Gastrocnemius medialis (tissue), 4 donors: ENCODE measurements around the gene ZNF652. TPM values are rescaled to one million over a fixed set of nuclear protein-coding genes. Genes with fewer than 3 reads are reported as not detected.

Source experiments
- ATAC-seq, 2 donors: fragments of 150-250 bp; one replicate each; pipeline ENCODE4 v1.9.1; 2016
- DNase-seq, 2 donors: peaks; one replicate each; pipeline ENCODE4 v3.0.0-alpha.2; 2019
- H3K27ac ChIP-seq, 4 donors: fragments of 200-600 bp; sonication (generic); 1 replicate in 1 of 4; 2 replicates in 3 of 4; pipeline ENCODE4 v1.5.1; 2016 to 2018; ENCODE audit warnings: mild to moderate bottlenecking in 2 of 4, moderate library complexity in 1 of 4
- H3K27me3 ChIP-seq, 3 donors: fragments of 200-600 bp; sonication (generic) in 2 of 3; 1 replicate in 1 of 3; 2 replicates in 2 of 3; pipeline versions ENCODE4 v1.5.1 to v1.6.0; 2016 to 2019; ENCODE audit warnings: mild to moderate bottlenecking in 1 of 3, moderate library complexity in 1 of 3
- H3K36me3 ChIP-seq, 2 donors: fragments of 200-600 bp; sonication (generic) in 1 of 2; one replicate each; pipeline ENCODE4 v1.5.1; 2017 to 2018
- H3K4me1 ChIP-seq, 2 donors: fragments of 200-600 bp; sonication (generic) in 1 of 2; one replicate each; pipeline ENCODE4 v1.5.1; 2016 to 2017; ENCODE audit warnings: mild to moderate bottlenecking in 2 of 2
- H3K4me3 ChIP-seq, 4 donors: fragments of 200-600 bp; sonication (generic) in 3 of 4; 1 replicate in 1 of 4; 2 replicates in 3 of 4; pipeline ENCODE4 v1.5.1; 2016 to 2019; ENCODE audit warnings: mild to moderate bottlenecking in 2 of 4
- H3K9me3 ChIP-seq, 3 donors: fragments of 200-600 bp; sonication (generic) in 2 of 3; 1 replicate in 1 of 3; 2 replicates in 2 of 3; pipeline ENCODE4 v1.5.1; 2016 to 2019
- CTCF ChIP-seq, 5 experiments: fragments of 450-650 bp in 3 of 5; fragments of 200-600 bp in 2 of 5; sonication (generic) in 2 of 5; IDR thresholded peaks in 4 of 5; conservative IDR thresholded peaks in 1 of 5; 1 replicate in 4 of 5; 2 replicates in 1 of 5; pipeline ENCODE4 v1.5.1; 2016 to 2019; ENCODE audit warnings: antibody characterized with exemption in 5 of 5, mild to moderate bottlenecking in 3 of 5, moderate library complexity in 3 of 5
- POLR2A ChIP-seq, 2 donors: fragments of 450-650 bp; IDR thresholded peaks; one replicate each; pipeline ENCODE4 v1.6.1; 2017; ENCODE audit warnings: antibody characterized with exemption in 2 of 2, mild to moderate bottlenecking in 2 of 2, moderate library complexity in 2 of 2
- in situ Hi-C, 4 donors: fragments of 200-750 bp; cut with MboI; loops; one replicate each; pipeline versions ENCODE4 v1.15.0 to v1.8.0; 2017; ENCODE audit warnings: low sequenced_read_pairs in 4 of 4
- intact Hi-C: fragments of 100-400 bp; cut with DNase I; formaldehyde crosslinking; loops from one replicate; pipeline ENCODE4 v1.15.1; 2023; ENCODE audit warnings: low total_unique reads
- microRNA-seq, 2 donors: library from miRNA; unstranded; fragments of <30 nt; microRNA quantifications; one replicate each; pipeline ENCODE4, GENCODE V29; 2016; ENCODE audit warnings: borderline replicate concordance in 2 of 2
- total RNA-seq, 4 donors: library from RNA; depleted of rRNA; stranded (reverse); fragments of >200 nt; gene quantifications; one replicate each; pipeline versions ENCODE4 v1.1.0 to v1.2.3, GENCODE V29; 2016

ZNF652 gene
- total RNA-seq, 4 donors from 2014 or later, result 32.8 to 49.6 (median 41.1) TPM

DNA sequence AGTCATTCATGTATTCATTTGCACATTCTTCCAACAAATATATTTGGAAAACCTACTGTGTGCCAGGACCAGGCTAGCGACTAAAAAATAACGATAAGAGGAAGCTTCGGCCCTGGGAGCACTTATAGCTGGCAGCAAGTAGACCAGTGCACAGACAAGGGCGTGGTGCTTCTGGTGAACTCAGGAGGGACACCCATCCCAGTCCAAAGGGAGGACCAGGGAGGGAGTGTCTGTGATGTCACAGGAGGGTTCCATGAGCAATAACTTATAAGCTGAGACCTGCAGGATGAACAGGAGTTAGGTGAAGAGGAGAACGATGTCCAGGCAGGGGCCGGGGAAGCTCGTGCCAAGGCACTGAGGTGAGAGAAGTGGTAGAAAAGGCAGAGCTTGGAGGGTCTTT, 114.1 kb downstream of the ZNF652 start:
- TF ChIP-seq CTCF (IDR thresholded peaks at IDR 0.05 in 4 of 5, conservative IDR thresholded peaks at IDR 0.05 in 1 of 5), result no peak
- TF ChIP-seq POLR2A (IDR thresholded peaks at IDR 0.05), result no peak
- Histone ChIP-seq H3K9me3 (no peaks in the 10 kb centered on the region), H3K27ac (no peak overlapping the region), H3K4me3 (no peak overlapping the region), H3K36me3 (no peaks in the 10 kb centered on the region), H3K27me3 (no peaks in the 10 kb centered on the region), H3K4me1 (peaks cover 7 to 10% of the 10 kb centered on the region in 2 donors)
- intact Hi-C loops, result no loop called here
- DNase-seq (no peak), ATAC-seq (no peak)
- in situ Hi-C loops, result no loop called here

DNA sequence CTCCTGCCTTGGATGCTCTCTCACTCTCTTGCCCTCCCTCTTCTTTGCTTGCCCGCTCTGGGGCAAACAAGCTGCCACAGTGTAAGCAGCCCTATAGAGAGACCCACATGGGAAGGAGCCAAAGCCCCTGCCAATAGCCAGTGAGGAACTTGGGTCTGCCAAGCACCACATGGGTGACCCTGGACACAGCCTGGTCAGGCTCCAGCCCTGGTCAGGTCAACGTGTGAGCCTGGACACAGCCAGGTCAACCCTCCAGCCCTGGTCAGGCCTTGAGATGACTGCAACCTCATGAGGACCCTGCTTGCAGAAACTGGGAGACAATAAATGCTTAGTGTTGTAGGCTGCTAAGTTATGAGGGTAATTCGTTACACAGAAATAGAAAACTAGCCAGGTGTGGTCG, 117.2 kb downstream of the ZNF652 start:
- ATAC-seq, result no peak
- Histone ChIP-seq H3K27ac (no peak overlapping the region), H3K4me3 (no peak overlapping the region), H3K4me1 (peaks cover 7 to 10% of the 10 kb centered on the region in 2 donors), H3K9me3 (no peaks in the 10 kb centered on the region), H3K36me3 (no peaks in the 10 kb centered on the region), H3K27me3 (no peaks in the 10 kb centered on the region)
- intact Hi-C loops (no loop called here), in situ Hi-C loops (no loop called here)
- TF ChIP-seq POLR2A (IDR thresholded peaks at IDR 0.05) (no peak), CTCF (IDR thresholded peaks at IDR 0.05 in 4 of 5, conservative IDR thresholded peaks at IDR 0.05 in 1 of 5) (no peak)
- no peak for DNase-seq

Small RNAs within 50 kb of the gene (microRNA-seq; reads per million reads assigned to microRNA genes)
- 0 reads per million in 2 donors for gene MIR6129

Other genes starting within 250 kb of the ZNF652 start
- gene B4GALNT2, start 229.5 kb downstream of the ZNF652 start, total RNA-seq, result under 1 TPM in 1 of 4 donors, not detected in 3; 0.22 TPM
- not detected for gene GNGT2, start 151.7 kb downstream of the ZNF652 start, total RNA-seq
- gene ABI3, start 151.5 kb downstream of the ZNF652 start, total RNA-seq, result 1 to 10 TPM; 1.2 to 2.6 (median 2.4) TPM
- 1 to 10 TPM in 3 of 4 donors, not detected in 1; 1.0 to 3.7 (median 2.1) TPM for gene PHOSPHO1, start 131.5 kb downstream of the ZNF652 start, total RNA-seq
- gene PHB1, start 52.6 kb upstream of the ZNF652 start, total RNA-seq, result 100 to 1,000 TPM; 102 to 137 (median 116) TPM
- gene NGFR, start 133.0 kb upstream of the ZNF652 start, total RNA-seq, result 1 to 10 TPM in 2 of 4 donors, under 1 TPM in 1, not detected in 1; 0.41 to 3.2 (median 1.0) TPM
- gene NXPH3, start 213.6 kb upstream of the ZNF652 start, total RNA-seq, result 1 to 10 TPM; 1.3 to 3.0 (median 1.7) TPM